HG02588 (cell line): ENCODE data around the gene IQCF6.
"Not testable (repeated sequence)": the region's sequence is repeated elsewhere in the genome, so short reads cannot be mapped to it uniquely, and the experiment has no call there.

Experiments
- ATAC-seq: cut with Tn5 transposase; IDR thresholded peaks from one replicate; pipeline ENCODE4 v1.9.1; 2021; ENCODE audit warnings: mild to moderate bottlenecking, moderate library complexity; ENCODE audit not compliant: unreplicated experiment

The IQCF6 gene

DNA sequence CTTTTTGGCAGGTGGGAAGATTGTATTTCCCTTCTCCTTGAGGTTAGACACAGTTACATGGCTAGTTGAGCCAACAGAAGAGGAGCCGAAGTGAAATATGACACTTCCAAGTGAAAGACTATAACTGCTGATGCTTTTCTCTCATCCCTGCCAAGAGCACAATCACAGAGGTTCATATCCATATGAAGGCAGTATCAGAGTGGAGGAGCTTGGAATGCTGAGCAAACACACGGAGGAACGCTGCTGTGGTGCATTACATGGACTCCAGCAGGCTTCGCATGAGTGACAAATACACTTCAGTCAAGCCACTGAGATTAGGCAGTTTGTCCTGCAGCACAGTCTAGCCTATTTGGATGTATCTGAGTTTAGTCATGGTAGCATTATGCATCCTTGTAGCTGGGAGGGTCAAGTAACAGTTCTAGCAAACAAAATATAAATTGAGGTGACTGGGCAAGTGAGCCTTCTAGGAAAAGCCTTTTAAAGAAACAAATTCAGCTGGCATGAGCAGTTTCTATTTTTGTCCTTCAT lies 5.4 kb downstream of the IQCF6 start:
- ATAC-seq, result no peak

DNA sequence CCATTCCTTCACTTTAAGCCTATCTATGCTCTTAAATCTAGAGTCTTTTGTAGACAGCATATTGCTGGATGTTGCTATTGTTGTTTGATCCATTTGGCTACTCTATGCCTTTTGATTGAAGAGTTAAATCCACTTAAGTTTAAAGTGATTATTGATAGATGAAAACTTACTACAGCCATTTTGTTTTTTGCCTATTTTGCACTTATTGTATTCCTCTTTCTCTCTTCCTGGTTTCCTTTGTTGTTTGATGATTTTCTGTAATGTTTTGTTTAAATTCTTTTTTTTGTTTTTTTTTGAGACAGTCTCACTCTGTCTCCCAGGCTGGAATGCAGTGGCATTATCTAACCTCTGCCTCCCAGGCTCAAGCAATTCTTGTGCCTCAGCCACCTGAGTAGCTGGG lies 19.8 kb downstream of the IQCF6 start:
- no peak for ATAC-seq

DNA sequence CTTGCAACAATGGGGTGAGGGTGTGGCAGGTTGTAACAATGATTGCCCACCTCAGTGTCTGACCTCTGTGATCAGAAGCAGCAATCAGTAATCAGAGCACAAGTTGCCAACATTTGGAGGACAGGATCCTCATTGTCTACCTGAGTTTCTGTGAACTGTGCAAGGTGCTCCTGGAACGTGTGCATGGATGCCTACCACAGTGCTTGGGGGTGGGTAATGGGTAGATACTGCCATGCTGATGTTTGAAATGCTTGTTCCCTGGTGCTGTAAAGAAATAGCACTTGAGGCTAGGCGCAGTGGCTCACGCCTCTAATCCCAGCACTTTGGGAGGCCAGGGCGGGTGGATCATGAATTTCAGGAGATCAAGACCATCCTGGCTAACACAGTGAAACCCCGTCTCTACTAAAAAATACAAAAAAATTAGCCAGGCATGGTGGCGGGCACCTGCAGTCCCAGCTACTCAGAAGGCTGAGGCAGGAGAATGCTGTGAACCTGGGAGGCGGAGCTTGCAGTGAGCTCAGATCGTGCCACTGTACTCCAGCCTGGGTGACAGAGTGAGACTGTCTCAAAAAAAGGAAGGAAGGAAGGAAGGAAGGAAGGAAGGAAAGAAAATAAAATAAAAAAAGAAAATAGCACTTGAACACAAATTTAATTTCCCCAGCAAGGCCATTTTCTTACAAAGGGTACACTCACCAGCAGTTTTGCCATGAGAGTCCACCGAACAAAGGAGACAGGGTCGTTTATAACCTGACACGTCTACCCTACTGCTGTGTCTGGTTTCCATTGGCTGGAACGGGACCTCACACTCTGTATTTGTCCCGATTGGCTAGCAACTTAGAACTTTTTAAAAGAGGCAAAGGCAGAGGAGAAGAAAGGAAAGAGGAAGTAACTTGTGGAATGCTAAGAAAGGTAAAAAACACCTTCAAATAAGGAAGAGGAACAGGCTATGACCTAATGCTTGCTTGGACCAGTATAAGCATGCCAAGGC lies 25.0 kb downstream of the IQCF6 start:
- ATAC-seq, result not testable (repeated sequence)

- no peak for ATAC-seq
Observed at GRCh38 chr3:51751287-51751686, 27.8 kb downstream of the IQCF6 start.

GRCh38 chr3:51750878-51751277 lies 28.2 kb downstream of the IQCF6 start:
- no peak for ATAC-seq

- ATAC-seq, result no peak
Observed at GRCh38 chr3:51748327-51748726, 30.7 kb downstream of the IQCF6 start.

- ATAC-seq, result no peak
Observed at GRCh38 chr3:51747840-51748239, 31.2 kb downstream of the IQCF6 start.

GRCh38 chr3:51742978-51743377 lies 36.1 kb downstream of the IQCF6 start:
- ATAC-seq, result not testable (repeated sequence)

DNA sequence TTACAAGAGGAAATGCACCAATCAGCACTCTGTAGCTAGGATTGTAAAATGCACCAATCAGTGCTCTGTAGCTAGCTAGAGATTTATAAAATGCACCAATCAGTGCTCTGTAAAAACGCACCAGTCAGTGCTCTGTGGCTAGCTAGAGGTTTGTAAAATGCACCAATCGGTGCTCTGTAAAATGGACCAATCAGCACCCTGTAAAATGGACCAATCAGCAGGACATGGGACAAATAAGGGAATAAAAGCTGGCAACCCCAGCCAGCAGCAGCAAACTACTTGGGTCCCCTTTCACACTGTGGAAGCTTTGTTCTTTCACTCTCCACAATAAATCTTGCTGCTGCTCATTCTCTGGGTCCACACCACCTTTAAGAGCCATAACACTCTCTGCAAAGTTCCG lies 36.7 kb downstream of the IQCF6 start:
- ATAC-seq, result not testable (repeated sequence)

GRCh38 chr3:51739110-51739509 lies 39.9 kb downstream of the IQCF6 start:
- ATAC-seq, result no peak

GRCh38 chr3:51735950-51736349 lies 43.1 kb downstream of the IQCF6 start:
- ATAC-seq, result no peak

- ATAC-seq, result no peak
Observed at GRCh38 chr3:51735039-51735438, 44.0 kb downstream of the IQCF6 start.

DNA sequence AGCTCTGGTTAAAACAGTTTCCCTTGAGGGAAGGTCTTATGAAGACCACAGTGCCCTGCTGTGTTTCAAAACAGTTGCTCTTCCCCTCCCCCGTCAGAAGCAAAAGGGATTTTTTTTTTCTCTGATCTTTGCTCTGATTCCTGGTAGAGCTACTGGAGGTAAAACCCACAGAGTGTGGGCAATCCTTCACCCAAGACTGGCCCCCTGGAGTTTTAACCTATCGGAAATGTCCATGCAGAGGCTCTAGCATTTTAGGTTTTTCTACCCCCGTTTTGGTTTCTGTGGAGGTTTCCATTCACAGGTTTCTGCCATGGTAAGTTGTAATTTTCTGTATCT lies 44.5 kb downstream of the IQCF6 start:
- ATAC-seq, result no peak

- no peak for ATAC-seq
Observed at GRCh38 chr3:51733859-51734571, 45.0 kb downstream of the IQCF6 start.

- no peak for ATAC-seq
Observed at GRCh38 chr3:51729042-51729633, 49.9 kb downstream of the IQCF6 start.
